BE2C (cell line): ENCODE results near the gene MYLK.
"Not testable (repeated sequence)": the region's sequence is repeated elsewhere in the genome, so short reads cannot be mapped to it uniquely, and the experiment has no call there.

Experiments
- DNase-seq: peaks from one replicate; pipeline ENCODE4 v3.0.0-alpha.2; 2020
- H3K27me3 ChIP-seq: fragments of 250-450 bp; sonication (Bioruptor Pico); 2 replicates; pipeline ENCODE4 v1.5.1; 2020; ENCODE audit warnings: mild to moderate bottlenecking
- H3K36me3 ChIP-seq: fragments of 250-450 bp; sonication (Bioruptor Pico); 2 replicates; pipeline ENCODE4 v1.5.1; 2020; ENCODE audit warnings: mild to moderate bottlenecking
- H3K4me1 ChIP-seq: fragments of 250-450 bp; sonication (Bioruptor Pico); 2 replicates; pipeline ENCODE4 v1.5.1; 2020
- H3K4me3 ChIP-seq: 2 replicates; pipeline ENCODE4 v1.5.1; 2011; ENCODE audit warnings: low read depth, low read length
- H3K9me3 ChIP-seq: fragments of 250-450 bp; sonication (Bioruptor Pico); 2 replicates; pipeline ENCODE4 v1.5.1; 2020
- TF ChIP-seq, protein P1 (sequence below): IDR thresholded peaks from 2 replicates; pipeline ENCODE4 v1.5.1; 2012; ENCODE audit warnings: mild to moderate bottlenecking, low read depth, low read length

MYLK gene

DNA sequence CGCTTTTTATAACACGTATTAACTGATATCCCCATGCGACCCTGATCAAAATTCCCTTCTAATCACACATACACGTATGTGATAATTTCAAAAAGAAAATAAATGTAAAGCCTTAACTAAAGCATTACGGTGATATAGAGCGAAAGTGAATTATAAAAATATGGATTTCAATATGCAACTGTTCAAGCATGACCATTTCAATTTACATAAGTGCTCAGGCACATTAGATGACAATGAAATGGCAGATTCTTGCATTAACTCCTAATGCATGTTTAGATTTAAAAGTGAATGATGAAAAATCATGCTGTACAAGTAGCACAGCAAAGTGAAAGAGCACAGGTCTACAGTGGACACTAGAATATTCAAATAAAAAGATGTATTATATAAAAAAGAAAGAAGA is 140.1 kb downstream of the MYLK start:
- Histone ChIP-seq H3K9me3 (no peaks in the 10 kb centered on the region), H3K36me3 (no peaks in the 10 kb centered on the region), H3K4me3 (no peak overlapping the region), H3K4me1 (no peaks in the 10 kb centered on the region), H3K27me3 (no peaks in the 10 kb centered on the region)
- no peak for DNase-seq
- TF ChIP-seq, protein P1, sequence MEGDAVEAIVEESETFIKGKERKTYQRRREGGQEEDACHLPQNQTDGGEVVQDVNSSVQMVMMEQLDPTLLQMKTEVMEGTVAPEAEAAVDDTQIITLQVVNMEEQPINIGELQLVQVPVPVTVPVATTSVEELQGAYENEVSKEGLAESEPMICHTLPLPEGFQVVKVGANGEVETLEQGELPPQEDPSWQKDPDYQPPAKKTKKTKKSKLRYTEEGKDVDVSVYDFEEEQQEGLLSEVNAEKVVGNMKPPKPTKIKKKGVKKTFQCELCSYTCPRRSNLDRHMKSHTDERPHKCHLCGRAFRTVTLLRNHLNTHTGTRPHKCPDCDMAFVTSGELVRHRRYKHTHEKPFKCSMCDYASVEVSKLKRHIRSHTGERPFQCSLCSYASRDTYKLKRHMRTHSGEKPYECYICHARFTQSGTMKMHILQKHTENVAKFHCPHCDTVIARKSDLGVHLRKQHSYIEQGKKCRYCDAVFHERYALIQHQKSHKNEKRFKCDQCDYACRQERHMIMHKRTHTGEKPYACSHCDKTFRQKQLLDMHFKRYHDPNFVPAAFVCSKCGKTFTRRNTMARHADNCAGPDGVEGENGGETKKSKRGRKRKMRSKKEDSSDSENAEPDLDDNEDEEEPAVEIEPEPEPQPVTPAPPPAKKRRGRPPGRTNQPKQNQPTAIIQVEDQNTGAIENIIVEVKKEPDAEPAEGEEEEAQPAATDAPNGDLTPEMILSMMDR = no peak

DNA sequence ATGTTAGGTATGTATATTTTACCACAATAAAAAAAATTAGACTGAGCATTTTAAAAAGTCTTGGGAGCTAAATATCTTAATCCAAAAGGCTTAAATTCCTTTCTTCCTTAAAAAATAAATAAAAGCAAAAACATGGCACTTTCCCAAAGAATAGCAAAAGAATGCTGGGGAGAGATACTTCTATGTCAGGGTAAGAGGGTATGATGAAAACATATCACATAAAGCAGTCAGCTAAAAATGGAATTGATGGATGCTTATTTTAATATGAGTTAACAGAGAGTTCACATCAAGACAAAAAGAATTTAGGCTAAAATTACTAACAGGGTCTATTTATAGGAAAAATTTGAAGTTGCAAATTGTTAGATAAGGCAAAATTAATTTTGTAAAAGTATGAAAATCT is 141.0 kb downstream of the MYLK start:
- H3K9me3 ChIP-seq = no peaks in the 10 kb centered on the region
- no peak overlapping the region for H3K4me3 ChIP-seq
- DNase-seq = no peak
- no peaks in the 10 kb centered on the region for H3K36me3 ChIP-seq
- H3K27me3 ChIP-seq = no peaks in the 10 kb centered on the region
- no peaks in the 10 kb centered on the region for H3K4me1 ChIP-seq
- TF ChIP-seq, protein P1 = no peak

DNA sequence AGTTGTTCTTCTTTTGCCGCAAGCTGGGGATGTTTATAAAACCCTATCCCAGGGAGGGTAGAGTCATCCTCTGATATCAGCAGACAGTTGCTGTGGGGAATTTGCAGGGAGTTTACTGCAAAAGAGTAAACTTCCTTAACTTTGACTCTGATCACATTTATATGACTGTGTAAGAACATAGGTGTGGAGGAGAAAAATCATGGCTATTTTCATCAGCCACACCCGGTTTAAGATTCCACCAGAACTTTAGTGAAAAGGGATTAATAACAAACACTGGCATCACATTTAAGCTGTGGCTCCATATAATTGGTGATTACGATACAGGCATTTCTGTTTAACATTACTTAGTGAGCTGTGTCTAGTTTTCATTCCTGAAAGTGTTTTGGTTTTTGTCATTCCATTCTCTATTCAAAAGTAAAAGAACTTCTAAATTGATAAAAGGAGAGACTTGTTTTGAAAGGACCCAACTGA is 143.1 kb downstream of the MYLK start:
- Histone ChIP-seq H3K27me3 (no peaks in the 10 kb centered on the region), H3K36me3 (no peaks in the 10 kb centered on the region), H3K4me1 (no peaks in the 10 kb centered on the region), H3K9me3 (no peaks in the 10 kb centered on the region), H3K4me3 (no peak overlapping the region)
- TF ChIP-seq, protein P1 = no peak
- DNase-seq = no peak

DNA sequence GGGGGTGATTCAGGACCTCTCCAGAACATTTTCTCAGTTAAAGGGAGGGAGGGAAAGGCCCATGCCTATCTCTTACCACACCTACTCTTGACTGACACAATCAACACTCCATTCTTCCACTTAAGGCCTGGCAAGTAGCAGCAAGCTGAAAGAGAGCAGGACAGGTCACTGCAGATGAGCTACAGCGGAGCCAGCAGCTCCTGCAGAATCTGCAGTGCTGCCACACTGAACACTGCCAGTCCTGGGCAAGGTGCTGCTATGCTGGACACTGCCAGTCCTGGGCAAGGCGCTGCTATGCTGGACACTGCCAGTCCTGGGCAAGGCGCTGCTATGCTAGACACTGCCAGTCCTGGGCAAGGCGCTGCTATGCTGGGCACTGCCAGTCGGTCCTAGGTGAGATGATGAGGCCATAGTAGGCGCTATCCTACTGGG is 143.7 kb downstream of the MYLK start:
- TF ChIP-seq, protein P1 = no peak
- H3K4me1 ChIP-seq = no peaks in the 10 kb centered on the region
- no peak overlapping the region for H3K4me3 ChIP-seq
- no peak for DNase-seq
- H3K36me3 ChIP-seq = no peaks in the 10 kb centered on the region
- H3K27me3 ChIP-seq = no peaks in the 10 kb centered on the region
- no peaks in the 10 kb centered on the region for H3K9me3 ChIP-seq

DNA sequence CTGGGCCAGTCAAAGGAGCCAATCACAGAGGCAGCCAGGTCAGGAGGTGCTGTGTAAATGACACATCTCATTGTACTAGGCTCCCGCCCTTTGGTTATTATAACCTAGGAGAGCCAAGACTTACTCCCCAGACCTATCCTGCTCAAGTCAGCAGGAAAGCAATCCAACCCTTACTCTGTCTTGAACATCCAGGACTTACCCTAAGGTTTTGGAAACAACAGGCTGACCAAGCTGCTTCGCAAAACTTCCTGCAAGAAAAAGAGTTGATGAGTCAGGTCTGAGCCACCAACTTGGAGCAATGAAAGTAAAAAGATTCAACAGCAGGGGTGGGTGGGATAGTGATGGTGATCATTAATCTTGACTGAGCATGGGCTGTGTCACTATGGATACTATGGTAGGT is 144.4 kb downstream of the MYLK start:
- no peaks in the 10 kb centered on the region for H3K36me3 ChIP-seq
- H3K9me3 ChIP-seq = no peaks in the 10 kb centered on the region
- no peaks in the 10 kb centered on the region for H3K4me1 ChIP-seq
- TF ChIP-seq, protein P1 = no peak
- DNase-seq = no peak
- H3K4me3 ChIP-seq = no peak overlapping the region
- H3K27me3 ChIP-seq = no peaks in the 10 kb centered on the region

DNA sequence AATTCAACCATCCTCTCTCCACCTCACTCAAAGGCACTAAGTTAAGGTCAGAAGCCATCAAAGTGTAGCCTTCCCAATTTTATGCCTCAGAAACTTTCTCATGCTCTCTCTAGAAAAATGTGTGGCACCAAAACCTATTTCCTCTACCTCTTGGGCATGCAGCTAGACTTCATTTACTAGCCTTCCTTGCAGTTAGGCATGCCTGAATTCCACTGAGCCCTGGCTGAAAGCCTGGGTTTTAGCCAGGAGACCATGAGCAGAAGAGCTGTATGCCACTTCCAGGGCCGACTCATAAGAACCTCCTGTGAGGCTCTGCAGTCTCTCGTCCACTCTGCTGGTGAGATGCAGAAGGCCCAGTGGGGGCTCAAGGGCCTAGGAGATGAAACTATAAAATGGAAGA is 145.0 kb downstream of the MYLK start:
- no peak for DNase-seq
- TF ChIP-seq, protein P1 = no peak
- no peaks in the 10 kb centered on the region for H3K9me3 ChIP-seq
- H3K4me3 ChIP-seq = no peak overlapping the region
- H3K4me1 ChIP-seq = no peaks in the 10 kb centered on the region
- H3K36me3 ChIP-seq = no peaks in the 10 kb centered on the region
- no peaks in the 10 kb centered on the region for H3K27me3 ChIP-seq

DNA sequence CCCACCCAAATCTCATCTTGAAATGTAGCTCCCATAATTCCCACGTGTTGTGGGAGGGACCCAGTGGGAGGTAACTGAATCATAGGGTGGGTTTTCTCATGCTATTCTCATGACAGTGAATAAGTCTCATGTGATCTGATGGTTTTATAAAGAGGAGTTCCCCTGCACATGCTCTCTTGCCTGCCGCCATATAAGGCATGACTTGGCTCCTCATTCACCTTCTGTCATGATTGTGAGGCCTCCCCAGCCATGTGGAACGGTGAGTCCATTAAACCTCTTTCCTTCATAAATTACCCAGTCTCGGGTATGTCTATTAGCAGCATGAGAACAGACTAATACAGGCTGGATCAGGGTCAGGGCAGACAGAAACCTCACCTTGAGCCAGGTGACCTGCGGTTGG is 145.6 kb downstream of the MYLK start:
- not testable (repeated sequence) for DNase-seq, H3K4me1 ChIP-seq, H3K27me3 ChIP-seq, H3K4me3 ChIP-seq, H3K36me3 ChIP-seq, H3K9me3 ChIP-seq
